D341Med (cell line): ENCODE measurements around the gene HIPK2.

ENCODE experiments used
- DNase-seq: peaks from one replicate; pipeline ENCODE4 v3.0.0; 2012; ENCODE audit warnings: low spot score

HIPK2 gene

DNA sequence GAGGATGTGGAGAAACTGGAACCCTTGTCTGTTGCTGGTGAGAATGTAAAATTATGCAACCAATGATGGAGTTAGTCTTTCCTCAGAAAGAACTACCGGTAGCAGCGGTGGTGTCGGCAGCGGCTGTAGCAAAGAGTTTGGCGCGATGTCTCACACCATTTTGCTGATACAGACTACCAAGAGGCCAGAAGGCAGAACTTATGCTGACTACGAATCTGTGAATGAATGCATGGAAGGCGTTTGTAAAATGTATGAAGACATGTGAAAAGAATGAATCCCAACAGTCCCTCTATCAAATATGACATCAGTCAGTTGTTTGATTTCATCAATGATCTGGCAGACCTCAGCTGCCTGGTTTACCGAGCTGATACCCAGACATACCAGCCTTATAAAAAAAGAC lies 243.7 kb downstream of the HIPK2 start:
- no peak for DNase-seq

- DNase-seq, result no peak
These were observed 245.1 kb downstream of the HIPK2 start for GRCh38 chr7:139532636-139533155.

- no peak for DNase-seq
These were observed 246.7 kb downstream of the HIPK2 start for GRCh38 chr7:139531094-139531493.

- DNase-seq, result no peak
These were observed 250.9 kb downstream of the HIPK2 start for GRCh38 chr7:139526578-139527544.

GRCh38 chr7:139525750-139526149 lies 252.0 kb downstream of the HIPK2 start:
- DNase-seq, result no peak

- no peak for DNase-seq
These were observed 252.6 kb downstream of the HIPK2 start for GRCh38 chr7:139525239-139525638.

DNA sequence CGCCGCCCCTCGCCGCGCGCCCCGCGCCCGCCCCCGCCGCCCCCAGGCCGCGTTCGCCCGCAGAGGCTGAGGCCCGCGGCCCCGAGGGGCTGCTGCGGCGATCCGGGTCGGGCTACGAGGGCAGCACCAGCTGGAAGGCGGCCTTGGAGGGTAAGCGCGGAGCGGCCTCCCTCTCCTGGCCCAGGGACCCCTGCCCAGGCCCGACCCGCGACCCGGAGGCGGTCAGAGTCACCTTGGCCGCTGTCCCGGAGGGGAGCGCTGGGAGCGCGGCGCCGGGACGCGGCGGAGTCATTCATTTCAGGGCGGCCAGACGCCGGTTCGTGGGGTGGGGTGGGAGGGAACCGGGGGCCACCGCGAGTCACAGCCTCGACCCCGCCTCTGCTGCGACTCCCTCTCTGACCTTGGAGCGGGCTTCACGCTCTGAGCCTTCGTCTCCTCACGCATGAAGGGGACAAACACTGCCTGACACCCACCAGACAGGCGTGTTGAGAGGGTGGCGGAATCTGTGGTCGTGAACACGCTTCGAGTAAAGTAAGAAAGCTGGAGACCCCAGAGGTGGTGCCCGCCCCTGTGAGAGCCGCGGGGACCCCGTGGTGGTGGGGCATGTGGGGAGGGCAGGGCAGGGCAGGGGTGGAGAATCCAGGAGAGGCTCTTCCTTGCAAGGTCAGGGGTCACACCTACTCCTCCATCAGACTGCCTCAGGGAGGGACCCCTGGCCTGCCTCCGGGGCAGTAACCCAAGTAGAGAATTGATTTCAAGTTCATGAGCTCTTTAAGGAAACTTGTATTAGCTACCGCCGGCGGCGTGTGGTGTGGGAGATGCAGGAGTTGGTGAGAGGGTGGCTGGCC lies 253.6 kb downstream of the HIPK2 start:
- DNase-seq, result no peak

- DNase-seq, result peak; percentile 82
These were observed 254.4 kb downstream of the HIPK2 start, which contains the start of gene CLEC2L for GRCh38 chr7:139523199-139523941. Gene CLEC2L, plus strand, starts transcription at chr7:139523685. Its CDS starts 243 bp downstream, at chr7:139523928.

GRCh38 chr7:139522830-139523198 lies 255.0 kb downstream of the HIPK2 start:
- no peak for DNase-seq

GRCh38 chr7:139521439-139521838 lies 256.4 kb downstream of the HIPK2 start:
- no peak for DNase-seq

- DNase-seq, result no peak
These were observed 262.5 kb downstream of the HIPK2 start for GRCh38 chr7:139515266-139515665.
